GM10248 (cell line): Measurements from ENCODE around the gene ANXA3.

Experiments used
- CTCF ChIA-PET: fragments of 300-600 bp; sonication (Branson Sonifier 250); formaldehyde crosslinking; extraction: SDS; loops from one replicate; lab custom pipeline; 2021; ENCODE audit warnings: antibody characterized with exemption; lab: Yijun Ruan, JAX
- POLR2A ChIA-PET: fragments of 350-650 bp; sonication (Branson Sonifier 250); formaldehyde crosslinking; extraction: SDS; loops from one replicate; lab custom pipeline; 2020; ENCODE audit warnings: antibody characterized with exemption; lab: Yijun Ruan, JAX
- DNase-seq: peaks from one replicate; pipeline ENCODE4 v3.0.0; 2012; ENCODE audit errors: extremely low spot score
- TF ChIP-seq, protein P1 (sequence below): IDR thresholded peaks from 2 replicates; pipeline ENCODE4 v1.5.1; 2012; ENCODE audit warnings: mild to moderate bottlenecking, low read depth; ENCODE audit errors: extremely low read depth, missing control alignments, control extremely low read depth

The ANXA3 gene

GRCh38 chr4:78533854-78534253 is 17.7 kb upstream of the ANXA3 start:
- DNase-seq: no peak
- ChIA-PET POLR2A (no interaction called here), CTCF (interaction anchor here (1.0 to 1.4 kb wide), 3 partner anchors 12 to 33 kb away, joined by 3 to 4 read pairs (median 3); no protein-coding TSS in a partner anchor)
- TF ChIP-seq, protein P1, sequence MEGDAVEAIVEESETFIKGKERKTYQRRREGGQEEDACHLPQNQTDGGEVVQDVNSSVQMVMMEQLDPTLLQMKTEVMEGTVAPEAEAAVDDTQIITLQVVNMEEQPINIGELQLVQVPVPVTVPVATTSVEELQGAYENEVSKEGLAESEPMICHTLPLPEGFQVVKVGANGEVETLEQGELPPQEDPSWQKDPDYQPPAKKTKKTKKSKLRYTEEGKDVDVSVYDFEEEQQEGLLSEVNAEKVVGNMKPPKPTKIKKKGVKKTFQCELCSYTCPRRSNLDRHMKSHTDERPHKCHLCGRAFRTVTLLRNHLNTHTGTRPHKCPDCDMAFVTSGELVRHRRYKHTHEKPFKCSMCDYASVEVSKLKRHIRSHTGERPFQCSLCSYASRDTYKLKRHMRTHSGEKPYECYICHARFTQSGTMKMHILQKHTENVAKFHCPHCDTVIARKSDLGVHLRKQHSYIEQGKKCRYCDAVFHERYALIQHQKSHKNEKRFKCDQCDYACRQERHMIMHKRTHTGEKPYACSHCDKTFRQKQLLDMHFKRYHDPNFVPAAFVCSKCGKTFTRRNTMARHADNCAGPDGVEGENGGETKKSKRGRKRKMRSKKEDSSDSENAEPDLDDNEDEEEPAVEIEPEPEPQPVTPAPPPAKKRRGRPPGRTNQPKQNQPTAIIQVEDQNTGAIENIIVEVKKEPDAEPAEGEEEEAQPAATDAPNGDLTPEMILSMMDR: no peak

- ChIA-PET CTCF (interaction anchor here (1.0 to 1.4 kb wide), 3 partner anchors 12 to 32 kb away, joined by 3 to 4 read pairs (median 3); no protein-coding TSS in a partner anchor), POLR2A (no interaction called here)
Measured at GRCh38 chr4:78534286-78534955, 17.1 kb upstream of the ANXA3 start.

DNA sequence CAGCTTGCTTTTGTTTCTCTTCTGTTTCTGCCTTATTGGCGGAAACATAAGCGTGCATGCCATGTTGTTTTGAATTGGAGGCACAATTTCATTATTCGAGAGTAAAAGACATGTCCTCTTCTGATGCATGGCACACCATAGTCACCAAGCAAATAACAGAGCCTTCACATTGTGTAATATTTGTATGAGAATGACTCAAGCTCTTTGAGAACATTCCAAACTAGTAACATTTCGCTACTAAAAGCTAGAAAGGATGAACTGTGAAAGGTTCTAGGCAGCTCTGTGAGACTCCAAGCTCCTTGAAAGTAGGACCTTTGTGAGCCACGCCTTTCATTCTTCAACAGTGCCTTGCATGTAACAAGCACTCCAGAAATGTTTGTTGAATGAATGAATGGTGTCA is 9.2 kb upstream of the ANXA3 start:
- ChIA-PET POLR2A (interaction anchor here (0.6 kb wide), 1 partner anchor 51 kb away, joined by 3 read pairs; no protein-coding TSS in a partner anchor), CTCF (interaction anchor here (1.2 kb wide), 1 partner anchor 9 kb away, joined by 4 read pairs; the partner anchor contains the start of gene ANXA3)
- no peak for DNase-seq
- TF ChIP-seq, protein P1: no peak

More at GRCh38 chr4:78534286-78534955, 17.1 kb upstream of the ANXA3 start:
- no peak for DNase-seq
- TF ChIP-seq, protein P1: no peak

DNA sequence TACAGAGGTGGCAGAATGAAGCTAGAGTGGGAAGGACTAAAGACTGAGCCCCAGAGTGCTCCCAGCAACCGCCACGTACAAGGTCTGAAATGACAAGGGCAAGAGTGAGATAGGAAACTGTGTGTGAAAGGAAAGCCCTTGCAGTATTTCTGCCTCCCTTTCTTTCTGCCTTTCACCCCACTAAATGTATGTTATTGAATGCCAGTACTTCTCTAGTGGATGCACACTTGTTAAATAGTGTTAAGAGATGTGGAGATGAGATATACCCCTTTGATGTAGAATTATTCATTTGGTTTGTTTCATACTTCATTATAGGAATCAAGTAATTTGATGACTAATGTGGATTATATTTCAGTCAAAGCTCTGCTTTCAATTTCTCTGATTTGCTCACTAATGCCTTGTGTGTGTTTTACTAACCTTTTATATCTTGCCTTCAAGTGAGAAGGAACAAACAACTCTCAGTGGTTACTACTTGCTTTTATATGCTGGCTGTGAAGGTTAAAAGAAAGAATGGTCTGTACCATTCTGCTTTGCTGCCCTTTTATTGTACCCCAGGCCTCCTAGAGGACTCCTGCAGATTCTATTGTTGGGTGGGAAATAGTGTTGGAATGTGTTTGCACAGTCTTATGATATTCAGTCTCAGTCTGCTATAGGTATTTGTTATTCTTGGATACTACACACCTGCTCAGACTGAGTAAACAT is 8.0 kb upstream of the ANXA3 start:
- DNase-seq: no peak
- TF ChIP-seq, protein P1: no peak
- ChIA-PET POLR2A (no interaction called here), CTCF (no interaction called here)

- ChIA-PET CTCF (no interaction called here), POLR2A (no interaction called here)
- DNase-seq: no peak
- TF ChIP-seq, protein P1: no peak
Measured at GRCh38 chr4:78544678-78545077, 6.9 kb upstream of the ANXA3 start.
